ENCODE measurements around the gene MPZL2. TPM values are rescaled to one million over a fixed set of nuclear protein-coding genes. Genes with fewer than 3 reads are reported as not detected.
A peak's percentile ranks its signal among the peaks of the same experiment; 100 is the strongest.

The MPZL2 gene
- total and polyA plus RNA-seq, 2 experiments from 2014 or later = 2.6 to 4.2 TPM

DNA sequence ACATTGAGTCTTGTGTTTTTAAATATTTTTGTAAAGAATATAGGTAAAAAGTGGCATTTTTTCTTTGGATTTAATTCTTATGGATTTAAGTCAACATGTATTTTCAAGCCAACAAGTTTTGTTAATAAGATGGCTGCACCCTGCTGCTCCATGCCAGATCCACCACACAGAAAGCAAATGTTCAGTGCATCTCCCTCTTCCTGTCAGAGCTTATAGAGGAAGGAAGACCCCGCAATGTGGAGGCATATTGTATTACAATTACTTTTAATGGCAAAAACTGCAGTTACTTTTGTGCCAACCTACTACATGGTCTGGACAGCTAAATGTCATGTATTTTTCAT, 40.1 kb upstream of the MPZL2 start:
- TF ChIP-seq NANOG (IDR thresholded peaks at IDR 0.05; ENCODE audit: borderline replicate concordance) = no peak
- TF ChIP-seq EZH2 (IDR thresholded peaks at IDR 0.05; ENCODE audit: low read depth, unreplicated experiment) = no peak
- TF ChIP-seq CREB1 (CRISPR knock-in tag; IDR thresholded peaks at IDR 0.05; ENCODE audit: low read depth) = no peak
- TF ChIP-seq ZNF331 (CRISPR knock-in tag; IDR thresholded peaks at IDR 0.05; ENCODE audit: low read depth) = no peak
- TF ChIP-seq, protein P1, sequence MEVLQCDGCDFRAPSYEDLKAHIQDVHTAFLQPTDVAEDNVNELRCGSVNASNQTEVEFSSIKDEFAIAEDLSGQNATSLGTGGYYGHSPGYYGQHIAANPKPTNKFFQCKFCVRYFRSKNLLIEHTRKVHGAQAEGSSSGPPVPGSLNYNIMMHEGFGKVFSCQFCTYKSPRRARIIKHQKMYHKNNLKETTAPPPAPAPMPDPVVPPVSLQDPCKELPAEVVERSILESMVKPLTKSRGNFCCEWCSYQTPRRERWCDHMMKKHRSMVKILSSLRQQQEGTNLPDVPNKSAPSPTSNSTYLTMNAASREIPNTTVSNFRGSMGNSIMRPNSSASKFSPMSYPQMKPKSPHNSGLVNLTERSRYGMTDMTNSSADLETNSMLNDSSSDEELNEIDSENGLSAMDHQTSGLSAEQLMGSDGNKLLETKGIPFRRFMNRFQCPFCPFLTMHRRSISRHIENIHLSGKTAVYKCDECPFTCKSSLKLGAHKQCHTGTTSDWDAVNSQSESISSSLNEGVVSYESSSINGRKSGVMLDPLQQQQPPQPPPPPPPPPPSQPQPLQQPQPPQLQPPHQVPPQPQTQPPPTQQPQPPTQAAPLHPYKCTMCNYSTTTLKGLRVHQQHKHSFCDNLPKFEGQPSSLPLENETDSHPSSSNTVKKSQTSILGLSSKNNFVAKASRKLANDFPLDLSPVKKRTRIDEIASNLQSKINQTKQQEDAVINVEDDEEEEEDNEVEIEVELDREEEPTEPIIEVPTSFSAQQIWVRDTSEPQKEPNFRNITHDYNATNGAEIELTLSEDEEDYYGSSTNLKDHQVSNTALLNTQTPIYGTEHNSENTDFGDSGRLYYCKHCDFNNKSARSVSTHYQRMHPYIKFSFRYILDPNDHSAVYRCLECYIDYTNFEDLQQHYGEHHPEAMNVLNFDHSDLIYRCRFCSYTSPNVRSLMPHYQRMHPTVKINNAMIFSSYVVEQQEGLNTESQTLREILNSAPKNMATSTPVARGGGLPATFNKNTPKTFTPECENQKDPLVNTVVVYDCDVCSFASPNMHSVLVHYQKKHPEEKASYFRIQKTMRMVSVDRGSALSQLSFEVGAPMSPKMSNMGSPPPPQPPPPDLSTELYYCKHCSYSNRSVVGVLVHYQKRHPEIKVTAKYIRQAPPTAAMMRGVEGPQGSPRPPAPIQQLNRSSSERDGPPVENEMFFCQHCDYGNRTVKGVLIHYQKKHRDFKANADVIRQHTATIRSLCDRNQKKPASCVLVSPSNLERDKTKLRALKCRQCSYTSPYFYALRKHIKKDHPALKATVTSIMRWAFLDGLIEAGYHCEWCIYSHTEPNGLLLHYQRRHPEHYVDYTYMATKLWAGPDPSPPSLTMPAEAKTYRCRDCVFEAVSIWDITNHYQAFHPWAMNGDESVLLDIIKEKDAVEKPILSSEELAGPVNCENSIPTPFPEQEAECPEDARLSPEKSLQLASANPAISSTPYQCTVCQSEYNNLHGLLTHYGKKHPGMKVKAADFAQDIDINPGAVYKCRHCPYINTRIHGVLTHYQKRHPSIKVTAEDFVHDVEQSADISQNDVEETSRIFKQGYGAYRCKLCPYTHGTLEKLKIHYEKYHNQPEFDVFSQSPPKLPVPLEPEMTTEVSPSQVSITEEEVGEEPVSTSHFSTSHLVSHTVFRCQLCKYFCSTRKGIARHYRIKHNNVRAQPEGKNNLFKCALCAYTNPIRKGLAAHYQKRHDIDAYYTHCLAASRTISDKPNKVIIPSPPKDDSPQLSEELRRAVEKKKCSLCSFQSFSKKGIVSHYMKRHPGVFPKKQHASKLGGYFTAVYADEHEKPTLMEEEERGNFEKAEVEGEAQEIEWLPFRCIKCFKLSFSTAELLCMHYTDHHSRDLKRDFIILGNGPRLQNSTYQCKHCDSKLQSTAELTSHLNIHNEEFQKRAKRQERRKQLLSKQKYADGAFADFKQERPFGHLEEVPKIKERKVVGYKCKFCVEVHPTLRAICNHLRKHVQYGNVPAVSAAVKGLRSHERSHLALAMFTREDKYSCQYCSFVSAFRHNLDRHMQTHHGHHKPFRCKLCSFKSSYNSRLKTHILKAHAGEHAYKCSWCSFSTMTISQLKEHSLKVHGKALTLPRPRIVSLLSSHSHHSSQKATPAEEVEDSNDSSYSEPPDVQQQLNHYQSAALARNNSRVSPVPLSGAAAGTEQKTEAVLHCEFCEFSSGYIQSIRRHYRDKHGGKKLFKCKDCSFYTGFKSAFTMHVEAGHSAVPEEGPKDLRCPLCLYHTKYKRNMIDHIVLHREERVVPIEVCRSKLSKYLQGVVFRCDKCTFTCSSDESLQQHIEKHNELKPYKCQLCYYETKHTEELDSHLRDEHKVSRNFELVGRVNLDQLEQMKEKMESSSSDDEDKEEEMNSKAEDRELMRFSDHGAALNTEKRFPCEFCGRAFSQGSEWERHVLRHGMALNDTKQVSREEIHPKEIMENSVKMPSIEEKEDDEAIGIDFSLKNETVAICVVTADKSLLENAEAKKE (CRISPR knock-in tag; IDR thresholded peaks at IDR 0.05) = no peak
- no peak for TF ChIP-seq ZNF114 (CRISPR knock-in tag; IDR thresholded peaks at IDR 0.05)
- no peak for TF ChIP-seq ETS1 (IDR thresholded peaks at IDR 0.05)
- no peak for TF ChIP-seq JUNB (IDR thresholded peaks at IDR 0.05; ENCODE audit: unreplicated experiment)
- TF ChIP-seq, protein P2, sequence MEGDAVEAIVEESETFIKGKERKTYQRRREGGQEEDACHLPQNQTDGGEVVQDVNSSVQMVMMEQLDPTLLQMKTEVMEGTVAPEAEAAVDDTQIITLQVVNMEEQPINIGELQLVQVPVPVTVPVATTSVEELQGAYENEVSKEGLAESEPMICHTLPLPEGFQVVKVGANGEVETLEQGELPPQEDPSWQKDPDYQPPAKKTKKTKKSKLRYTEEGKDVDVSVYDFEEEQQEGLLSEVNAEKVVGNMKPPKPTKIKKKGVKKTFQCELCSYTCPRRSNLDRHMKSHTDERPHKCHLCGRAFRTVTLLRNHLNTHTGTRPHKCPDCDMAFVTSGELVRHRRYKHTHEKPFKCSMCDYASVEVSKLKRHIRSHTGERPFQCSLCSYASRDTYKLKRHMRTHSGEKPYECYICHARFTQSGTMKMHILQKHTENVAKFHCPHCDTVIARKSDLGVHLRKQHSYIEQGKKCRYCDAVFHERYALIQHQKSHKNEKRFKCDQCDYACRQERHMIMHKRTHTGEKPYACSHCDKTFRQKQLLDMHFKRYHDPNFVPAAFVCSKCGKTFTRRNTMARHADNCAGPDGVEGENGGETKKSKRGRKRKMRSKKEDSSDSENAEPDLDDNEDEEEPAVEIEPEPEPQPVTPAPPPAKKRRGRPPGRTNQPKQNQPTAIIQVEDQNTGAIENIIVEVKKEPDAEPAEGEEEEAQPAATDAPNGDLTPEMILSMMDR (conservative IDR thresholded peaks at IDR 0.05; ENCODE audit: low read depth in 2 of 2) = no peak
- TF ChIP-seq REST (IDR thresholded peaks at IDR 0.05; ENCODE audit: unreplicated experiment) = no peak
- TF ChIP-seq EZH2phosphoT487 (IDR thresholded peaks at IDR 0.05; ENCODE audit: unreplicated experiment) = no peak
- no peak for TF ChIP-seq STAT1 (IDR thresholded peaks at IDR 0.05; ENCODE audit: unreplicated experiment)
- TF ChIP-seq POLR2AphosphoS5 (IDR thresholded peaks at IDR 0.05; ENCODE audit: low read depth) = no peak
- H3K27ac ChIP-seq (ENCODE audit: low read depth) = no peak overlapping the region
- Mint-ChIP-seq H3K4me1 (peaks cover 9% of the 10 kb centered on the region; the same call in 2 of the 3 replicates), H3K27ac (no peak overlapping the region), H3K9me3 (no peaks in the 10 kb centered on the region), H3K36me3 (ENCODE audit: low read depth) (no peaks in the 10 kb centered on the region), H3K27me3 (ENCODE audit: insufficient read depth, low read depth, poor library complexity) (no peaks in the 10 kb centered on the region), H3K4me3 (no peak overlapping the region)
- no peaks in the 10 kb centered on the region for H3K36me3 ChIP-seq (ENCODE audit: insufficient read depth)
- ATAC-seq (no peak), DNase-seq (ENCODE audit: low spot score) (no peak)
- H3K27me3 ChIP-seq (ENCODE audit: insufficient read depth) = no peaks in the 10 kb centered on the region
- H3K4me3 ChIP-seq = no peak overlapping the region
- no peaks in the 10 kb centered on the region for H3K4me1 ChIP-seq (ENCODE audit: insufficient read depth)
- H3K9me2 ChIP-seq (ENCODE audit: insufficient read depth) = no peaks in the 10 kb centered on the region
- no peaks in the 10 kb centered on the region for H3F3A ChIP-seq (replicated peaks; ENCODE audit: low read depth)
- no peaks in the 10 kb centered on the region for H4K20me1 ChIP-seq (replicated peaks; ENCODE audit: insufficient read depth)
- H3K4me2 ChIP-seq = no peak overlapping the region
- peak overlapping the region; percentile 95 for H2AFZ ChIP-seq
- no peaks in the 10 kb centered on the region for H3K79me2 ChIP-seq (replicated peaks; ENCODE audit: insufficient read depth)
